ENCODE measurements around the gene PRSS58. TPM values are rescaled to one million over a fixed set of nuclear protein-coding genes. Genes with fewer than 3 reads are reported as not detected.

PRSS58 gene
- total RNA-seq, 4 donors from 2014 or later: not detected

DNA sequence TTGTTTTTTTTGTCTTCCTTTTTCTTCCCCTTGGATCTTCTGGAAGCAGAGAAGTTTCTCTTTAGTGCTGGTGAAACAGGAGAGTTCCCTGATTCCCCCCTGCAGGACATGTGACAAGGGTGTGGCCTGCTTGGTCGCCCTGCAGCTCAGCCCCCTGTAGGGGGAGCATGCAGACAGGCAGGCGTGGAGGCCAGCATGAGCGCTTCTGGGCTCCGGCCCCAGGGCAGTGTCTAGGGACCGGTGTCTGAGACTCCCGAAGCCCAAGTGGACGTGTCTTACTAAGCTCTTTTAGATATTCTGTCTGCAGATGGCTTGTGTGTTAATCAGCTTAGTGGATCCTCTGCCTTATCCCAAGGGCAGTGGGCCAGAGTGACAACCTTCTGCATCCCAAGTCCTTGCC, 26.1 kb downstream of the PRSS58 start:
- ATAC-seq (ENCODE audit: low FRiP score) (no peak), DNase-seq (ENCODE audit: low spot score) (no peak)
- TF ChIP-seq CTCF (IDR thresholded peaks at IDR 0.05): no peak

GRCh38 chr7:142228537-142229104, 29.2 kb downstream of the PRSS58 start:
- DNase-seq (ENCODE audit: low spot score) (no peak), ATAC-seq (ENCODE audit: low FRiP score) (no peak)
- no peak for TF ChIP-seq CTCF (IDR thresholded peaks at IDR 0.05)

Small RNA genes within 50 kb of the gene (small RNA-seq; reads per million reads assigned to genes)
- not detected for gene TRBV1

Other genes starting within 250 kb of the PRSS58 start
- gene MGAM2, start 146.3 kb downstream of the PRSS58 start, total RNA-seq: 1 to 10 TPM in 1 of 4 donors, under 1 TPM in 2, not detected in 1; 0.19 to 1.9 (median 0.19) TPM